ENCODE data around the gene CCDC40.
"Not testable (repeated sequence)": the region's sequence is repeated elsewhere in the genome, so short reads cannot be mapped to it uniquely, and the experiment has no call there.

CCDC40 gene

GRCh38 chr17:80034791-80035686, 1.4 kb upstream of the CCDC40 start:
- Histone ChIP-seq H3K4me1 (ENCODE audit: control insufficient read depth in 1 of 2, insufficient read depth in 2 of 2, low read length in 2 of 2) (peaks cover 0 to 3% of the 10 kb centered on the region in 2 donors), H3K27ac (ENCODE audit: low read length) (peak overlapping the region; percentile 26), H3K27me3 (ENCODE audit: low read depth, low read length) (no peaks in the 10 kb centered on the region)

GRCh38 chr17:80035687-80035936, 830 bp upstream of the CCDC40 start, which contains the start of gene TBC1D16:
TBC1D16 (minus strand) TSS chr17:80035872; CDS start chr17:80013547, 22,325 bp downstream.
- no peaks in the 10 kb centered on the region for H3K27me3 ChIP-seq (ENCODE audit: low read depth, low read length)
- H3K9me3 ChIP-seq (ENCODE audit: control insufficient read depth in 1 of 2, low read length in 2 of 2) = no peaks in the 10 kb centered on the region
- H3K36me3 ChIP-seq (ENCODE audit: control insufficient read depth in 1 of 2, insufficient read depth in 2 of 2, low read length in 2 of 2) = peaks cover 0 to 10% of the 10 kb centered on the region in 2 donors
- peaks cover 0 to 3% of the 10 kb centered on the region in 2 donors for H3K4me1 ChIP-seq (ENCODE audit: control insufficient read depth in 1 of 2, insufficient read depth in 2 of 2, low read length in 2 of 2)
- H3K27ac ChIP-seq (ENCODE audit: low read length) = peak within 1 kb of the TSS; percentile 51
- peak within 1 kb of the TSS; percentile 69 to 91 for H3K4me3 ChIP-seq (ENCODE audit: low read depth in 1 of 2, low read length in 2 of 2)

More at GRCh38 chr17:80034791-80035686, 1.4 kb upstream of the CCDC40 start:
- Histone ChIP-seq H3K4me3 (ENCODE audit: low read depth in 1 of 2, low read length in 2 of 2) (peak overlapping the region; percentile 51 to 61), H3K9me3 (ENCODE audit: control insufficient read depth in 1 of 2, low read length in 2 of 2) (no peaks in the 10 kb centered on the region), H3K36me3 (ENCODE audit: control insufficient read depth in 1 of 2, insufficient read depth in 2 of 2, low read length in 2 of 2) (peaks cover 0 to 4% of the 10 kb centered on the region in 2 donors)

DNA sequence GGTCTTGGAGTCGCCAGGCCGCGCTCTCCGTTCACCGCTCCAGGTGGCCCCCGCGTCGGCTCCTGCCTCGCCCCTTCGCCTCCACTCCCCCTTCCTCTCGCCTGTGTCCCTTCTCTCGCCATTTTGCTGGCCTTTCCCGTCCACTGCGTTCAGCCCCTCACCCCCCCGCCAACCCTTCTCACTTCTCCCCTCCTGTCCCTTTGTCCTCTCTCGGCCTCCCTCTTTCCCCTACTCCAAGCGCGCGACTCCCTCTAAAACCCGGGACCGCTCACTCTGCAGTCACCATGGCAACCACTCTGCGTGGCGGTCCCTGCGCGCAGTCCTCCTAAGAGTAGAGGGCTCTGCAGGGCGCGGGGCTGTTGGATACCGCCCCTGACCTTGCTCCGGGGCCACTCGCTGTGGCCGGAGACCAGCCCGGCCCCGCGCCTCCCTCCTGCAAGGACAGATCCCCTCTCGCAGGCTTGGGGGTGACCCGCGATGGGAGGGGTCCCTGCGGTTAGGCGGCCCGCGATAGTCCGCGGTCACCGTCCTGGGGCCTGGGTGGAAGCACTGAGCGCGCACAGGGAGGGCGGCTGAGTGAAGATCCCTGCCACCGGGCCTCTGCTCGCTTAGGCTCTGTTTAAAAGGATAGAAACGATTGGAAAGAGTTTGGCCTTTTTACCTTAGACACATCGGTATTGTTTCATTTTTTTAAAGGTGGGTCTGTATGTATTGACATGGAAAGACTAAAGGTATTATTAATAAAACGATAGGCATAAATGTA, 454 bp downstream of the CCDC40 start:
- H3K27me3 ChIP-seq (ENCODE audit: low read depth, low read length) = no peaks in the 10 kb centered on the region
- peaks cover 0 to 3% of the 10 kb centered on the region in 2 donors for H3K4me1 ChIP-seq (ENCODE audit: control insufficient read depth in 1 of 2, insufficient read depth in 2 of 2, low read length in 2 of 2)
- H3K27ac ChIP-seq (ENCODE audit: low read length) = peak overlapping the region; percentile 51
- peak overlapping the region; percentile 69 to 91 for H3K4me3 ChIP-seq (ENCODE audit: low read depth in 1 of 2, low read length in 2 of 2)
- H3K9me3 ChIP-seq (ENCODE audit: control insufficient read depth in 1 of 2, low read length in 2 of 2) = no peaks in the 10 kb centered on the region
- peaks cover 0 to 15% of the 10 kb centered on the region in 2 donors for H3K36me3 ChIP-seq (ENCODE audit: control insufficient read depth in 1 of 2, insufficient read depth in 2 of 2, low read length in 2 of 2)

DNA sequence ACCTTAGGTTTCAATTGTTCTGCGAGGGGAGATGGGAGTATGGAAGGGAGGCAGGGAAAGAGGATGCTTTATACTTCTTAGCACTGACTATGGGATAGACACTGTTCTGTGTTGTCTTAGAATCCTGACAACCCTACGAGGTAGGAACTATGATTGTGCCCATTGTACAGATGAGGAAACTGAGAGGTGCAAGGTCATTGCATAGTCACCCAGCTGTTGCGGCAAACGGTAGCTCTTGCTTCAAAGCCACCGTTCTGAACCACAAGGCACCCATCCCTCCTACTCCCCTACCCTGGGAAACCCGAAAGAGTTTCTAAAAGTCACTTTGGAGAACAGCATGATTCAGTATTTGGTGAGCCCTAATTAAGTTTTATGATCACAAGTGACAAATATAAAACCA, 7.5 kb downstream of the CCDC40 start:
- H3K36me3 ChIP-seq (ENCODE audit: control insufficient read depth in 1 of 2, insufficient read depth in 2 of 2, low read length in 2 of 2) = peaks cover 0 to 26% of the 10 kb centered on the region in 2 donors
- H3K9me3 ChIP-seq (ENCODE audit: control insufficient read depth in 1 of 2, low read length in 2 of 2) = no peaks in the 10 kb centered on the region
- no peak overlapping the region for H3K27ac ChIP-seq (ENCODE audit: low read length)
- H3K27me3 ChIP-seq (ENCODE audit: low read depth, low read length) = no peaks in the 10 kb centered on the region
- no peak overlapping the region for H3K4me3 ChIP-seq (ENCODE audit: low read depth in 1 of 2, low read length in 2 of 2)
- no peaks in the 10 kb centered on the region for H3K4me1 ChIP-seq (ENCODE audit: control insufficient read depth in 1 of 2, insufficient read depth in 2 of 2, low read length in 2 of 2)

GRCh38 chr17:80045703-80046102, 9.3 kb downstream of the CCDC40 start:
- H3K27me3 ChIP-seq (ENCODE audit: low read depth, low read length) = no peaks in the 10 kb centered on the region
- no peaks in the 10 kb centered on the region for H3K4me1 ChIP-seq (ENCODE audit: control insufficient read depth in 1 of 2, insufficient read depth in 2 of 2, low read length in 2 of 2)
- no peak overlapping the region for H3K27ac ChIP-seq (ENCODE audit: low read length)
- H3K4me3 ChIP-seq (ENCODE audit: low read depth in 1 of 2, low read length in 2 of 2) = no peak overlapping the region
- peaks cover 0 to 20% of the 10 kb centered on the region in 2 donors for H3K36me3 ChIP-seq (ENCODE audit: control insufficient read depth in 1 of 2, insufficient read depth in 2 of 2, low read length in 2 of 2)
- no peaks in the 10 kb centered on the region for H3K9me3 ChIP-seq (ENCODE audit: control insufficient read depth in 1 of 2, low read length in 2 of 2)

GRCh38 chr17:80046709-80047108, 10.3 kb downstream of the CCDC40 start:
- H3K27me3 ChIP-seq (ENCODE audit: low read depth, low read length); H3K27ac ChIP-seq (ENCODE audit: low read length); H3K4me1 ChIP-seq (ENCODE audit: control insufficient read depth in 1 of 2, insufficient read depth in 2 of 2, low read length in 2 of 2); H3K4me3 ChIP-seq (ENCODE audit: low read depth in 1 of 2, low read length in 2 of 2); H3K9me3 ChIP-seq (ENCODE audit: control insufficient read depth in 1 of 2, low read length in 2 of 2): not testable (repeated sequence)
- peaks cover 3 to 24% of the 10 kb centered on the region in 2 donors for H3K36me3 ChIP-seq (ENCODE audit: control insufficient read depth in 1 of 2, insufficient read depth in 2 of 2, low read length in 2 of 2)

- H3K4me3 ChIP-seq (ENCODE audit: low read depth in 1 of 2, low read length in 2 of 2) = no peak overlapping the region
These were observed 10.7 kb downstream of the CCDC40 start for GRCh38 chr17:80047176-80047575.

GRCh38 chr17:80049986-80050385, 13.5 kb downstream of the CCDC40 start:
- Histone ChIP-seq H3K4me3 (ENCODE audit: low read depth in 1 of 2, low read length in 2 of 2) (no peak overlapping the region), H3K4me1 (ENCODE audit: control insufficient read depth in 1 of 2, insufficient read depth in 2 of 2, low read length in 2 of 2) (peaks cover 0 to 8% of the 10 kb centered on the region in 2 donors), H3K27ac (ENCODE audit: low read length) (no peak overlapping the region), H3K27me3 (ENCODE audit: low read depth, low read length) (no peaks in the 10 kb centered on the region), H3K36me3 (ENCODE audit: control insufficient read depth in 1 of 2, insufficient read depth in 2 of 2, low read length in 2 of 2) (peaks cover 3 to 20% of the 10 kb centered on the region in 2 donors), H3K9me3 (ENCODE audit: control insufficient read depth in 1 of 2, low read length in 2 of 2) (no peaks in the 10 kb centered on the region)

More at GRCh38 chr17:80047176-80047575, 10.7 kb downstream of the CCDC40 start:
- Histone ChIP-seq H3K36me3 (ENCODE audit: control insufficient read depth in 1 of 2, insufficient read depth in 2 of 2, low read length in 2 of 2) (peaks cover 3 to 24% of the 10 kb centered on the region in 2 donors), H3K27me3 (ENCODE audit: low read depth, low read length) (no peaks in the 10 kb centered on the region), H3K27ac (ENCODE audit: low read length) (no peak overlapping the region), H3K4me1 (ENCODE audit: control insufficient read depth in 1 of 2, insufficient read depth in 2 of 2, low read length in 2 of 2) (no peaks in the 10 kb centered on the region), H3K9me3 (ENCODE audit: control insufficient read depth in 1 of 2, low read length in 2 of 2) (no peaks in the 10 kb centered on the region)

DNA sequence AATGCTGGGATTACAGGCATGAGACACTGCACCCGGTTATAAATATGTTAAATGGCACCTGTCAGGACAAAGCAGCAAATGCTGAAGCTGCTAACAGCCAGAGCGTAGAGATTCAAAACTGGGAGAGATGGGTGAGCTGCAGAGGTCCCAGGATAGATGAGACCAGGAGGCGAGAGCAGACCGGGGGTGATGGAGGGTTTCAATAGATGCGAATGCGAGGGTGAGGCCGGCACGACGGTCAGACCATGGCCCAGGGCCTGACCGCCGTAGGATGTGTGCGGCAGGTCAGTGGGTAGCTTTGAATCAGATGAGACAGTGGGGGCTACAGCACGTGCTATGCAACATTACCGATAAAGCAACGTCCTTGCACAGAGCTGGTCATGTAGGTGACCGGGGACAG, 14.3 kb downstream of the CCDC40 start:
- Histone ChIP-seq H3K9me3 (ENCODE audit: control insufficient read depth in 1 of 2, low read length in 2 of 2) (no peaks in the 10 kb centered on the region), H3K27ac (ENCODE audit: low read length) (no peak overlapping the region), H3K4me1 (ENCODE audit: control insufficient read depth in 1 of 2, insufficient read depth in 2 of 2, low read length in 2 of 2) (peaks cover 0 to 8% of the 10 kb centered on the region in 2 donors), H3K4me3 (ENCODE audit: low read depth in 1 of 2, low read length in 2 of 2) (no peak overlapping the region), H3K36me3 (ENCODE audit: control insufficient read depth in 1 of 2, insufficient read depth in 2 of 2, low read length in 2 of 2) (peaks cover 3 to 20% of the 10 kb centered on the region in 2 donors), H3K27me3 (ENCODE audit: low read depth, low read length) (no peaks in the 10 kb centered on the region)

GRCh38 chr17:80051681-80052080, 15.2 kb downstream of the CCDC40 start:
- peaks cover 3 to 20% of the 10 kb centered on the region in 2 donors for H3K36me3 ChIP-seq (ENCODE audit: control insufficient read depth in 1 of 2, insufficient read depth in 2 of 2, low read length in 2 of 2)

DNA sequence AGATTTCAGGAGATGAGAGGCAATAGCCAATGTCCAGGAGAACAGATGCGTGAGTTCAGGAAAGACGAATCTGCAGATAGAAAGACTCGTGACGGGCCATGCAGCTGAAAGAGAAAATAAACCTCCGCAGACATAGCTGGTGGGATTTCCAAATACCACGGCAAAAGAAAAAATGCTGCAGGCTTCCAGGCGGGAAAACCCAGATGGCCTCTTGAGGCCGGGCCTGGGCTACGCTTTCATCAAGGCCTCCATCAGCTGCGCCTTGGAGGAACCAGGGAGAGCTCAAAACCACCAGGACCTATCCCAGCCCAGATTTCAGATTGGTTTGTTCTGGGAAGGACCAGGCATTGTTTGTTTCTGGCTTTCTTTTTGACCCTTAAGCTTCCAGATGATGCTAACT, 16.7 kb downstream of the CCDC40 start:
- no peaks in the 10 kb centered on the region for H3K27me3 ChIP-seq (ENCODE audit: low read depth, low read length)
- peaks cover 0 to 8% of the 10 kb centered on the region in 2 donors for H3K4me1 ChIP-seq (ENCODE audit: control insufficient read depth in 1 of 2, insufficient read depth in 2 of 2, low read length in 2 of 2)
- no peak overlapping the region for H3K27ac ChIP-seq (ENCODE audit: low read length)
- no peak overlapping the region for H3K4me3 ChIP-seq (ENCODE audit: low read depth in 1 of 2, low read length in 2 of 2)
- no peaks in the 10 kb centered on the region for H3K9me3 ChIP-seq (ENCODE audit: control insufficient read depth in 1 of 2, low read length in 2 of 2)
- H3K36me3 ChIP-seq (ENCODE audit: control insufficient read depth in 1 of 2, insufficient read depth in 2 of 2, low read length in 2 of 2) = peaks cover 3 to 24% of the 10 kb centered on the region in 2 donors

More at GRCh38 chr17:80051681-80052080, 15.2 kb downstream of the CCDC40 start:
- Histone ChIP-seq H3K27ac (ENCODE audit: low read length) (no peak overlapping the region), H3K9me3 (ENCODE audit: control insufficient read depth in 1 of 2, low read length in 2 of 2) (no peaks in the 10 kb centered on the region), H3K27me3 (ENCODE audit: low read depth, low read length) (no peaks in the 10 kb centered on the region), H3K4me1 (ENCODE audit: control insufficient read depth in 1 of 2, insufficient read depth in 2 of 2, low read length in 2 of 2) (peaks cover 0 to 8% of the 10 kb centered on the region in 2 donors), H3K4me3 (ENCODE audit: low read depth in 1 of 2, low read length in 2 of 2) (no peak overlapping the region)
